HEK293 (cell line): ENCODE results near the gene MARF1.
A peak's percentile ranks its signal among the peaks of the same experiment; 100 is the strongest.
"Not testable (repeated sequence)": the region's sequence is repeated elsewhere in the genome, so short reads cannot be mapped to it uniquely, and the experiment has no call there.

Experiments
- CTCF ChIA-PET: fragments of 350-600 bp; formaldehyde crosslinking; extraction: SDS; loops from one replicate; lab custom pipeline; 2021; ENCODE audit warnings: antibody characterized with exemption; lab: Yijun Ruan, JAX
- POLR2A ChIA-PET: fragments of 300-600 bp; formaldehyde crosslinking; extraction: SDS; loops from one replicate; lab custom pipeline; 2020; ENCODE audit warnings: antibody characterized with exemption, inconsistent platforms; lab: Yijun Ruan, JAX
- H3K27ac ChIP-seq: fragments of 200-500 bp; sonication (Bioruptor generic); 2 replicates; pipeline ENCODE4 v1.5.1; 2014; ENCODE audit warnings: low read depth, low read length, control low read depth, inconsistent platforms; ENCODE audit errors: extremely low read depth
- H3K36me3 ChIP-seq, 2 experiments: fragments of 200-500 bp in 1 of 2; sonication (Bioruptor generic) in 1 of 2; 1 replicate in 1 of 2; 2 replicates in 1 of 2; pipeline ENCODE4 v1.5.1; 2014 to 2017; ENCODE audit warnings: inconsistent platforms in 2 of 2, low read length in 2 of 2; ENCODE audit not compliant: control insufficient read depth in 2 of 2, insufficient read depth in 1 of 2
- H3K4me1 ChIP-seq: fragments of 200-500 bp; sonication (Bioruptor generic); 2 replicates; pipeline ENCODE4 v1.5.1; 2014; ENCODE audit warnings: mild to moderate bottlenecking, low read length, inconsistent platforms; ENCODE audit not compliant: control insufficient read depth, insufficient read depth
- H3K4me3 ChIP-seq: 2 replicates; pipeline ENCODE4 v1.5.1; 2011; ENCODE audit warnings: low read depth, mild to moderate bottlenecking, control low read depth, low read length, moderate library complexity
- H3K9me3 ChIP-seq: fragments of 200-500 bp; sonication (Bioruptor generic); 2 replicates; pipeline ENCODE4 v1.5.1; 2014; ENCODE audit warnings: low read depth, low read length, inconsistent platforms; ENCODE audit not compliant: control insufficient read depth, insufficient read depth
- HOXC10 ChIP-seq: sonication (generic); formaldehyde crosslinking; IDR thresholded peaks from 2 replicates; pipeline ENCODE4 v1.8.1; 2023; ENCODE audit warnings: mild to moderate bottlenecking, missing genetic modification reagents
- KLF16 ChIP-seq: fragments of 450-650 bp; formaldehyde crosslinking; IDR thresholded peaks from 2 replicates; pipeline ENCODE4 v1.5.1; 2017; ENCODE audit warnings: missing biosample characterization, missing genetic modification characterization
- PRDM1 ChIP-seq: fragments of 450-650 bp; formaldehyde crosslinking; IDR thresholded peaks from 2 replicates; pipeline ENCODE4; 2016; ENCODE audit warnings: missing biosample characterization, missing genetic modification characterization
- TRIM28 ChIP-seq: IDR thresholded peaks from 2 replicates; pipeline ENCODE4 v1.6.1; 2011; ENCODE audit warnings: low read length, control low read depth, borderline replicate concordance
- ZEB2 ChIP-seq: fragments of 450-650 bp; formaldehyde crosslinking; IDR thresholded peaks from 2 replicates; pipeline ENCODE4 v1.5.1; 2016; ENCODE audit warnings: missing biosample characterization, missing genetic modification characterization
- ZIC2 ChIP-seq: fragments of 450-650 bp; formaldehyde crosslinking; IDR thresholded peaks from 2 replicates; pipeline ENCODE4 v1.5.1; 2016; ENCODE audit warnings: missing biosample characterization, missing genetic modification characterization
- ZNF112 ChIP-seq: fragments of 450-650 bp; formaldehyde crosslinking; IDR thresholded peaks from 2 replicates; pipeline ENCODE4 v1.5.0; 2017; ENCODE audit warnings: missing biosample characterization, missing genetic modification characterization
- ZNF16 ChIP-seq: fragments of 450-650 bp; formaldehyde crosslinking; IDR thresholded peaks from 2 replicates; pipeline ENCODE4 v1.5.1; 2016; ENCODE audit warnings: low read depth, missing biosample characterization, missing genetic modification characterization
- ZNF175 ChIP-seq: fragments of 450-650 bp; formaldehyde crosslinking; IDR thresholded peaks from 2 replicates; pipeline ENCODE4 v1.5.1; 2016; ENCODE audit warnings: missing biosample characterization, missing genetic modification characterization
- ZNF19 ChIP-seq: fragments of 450-650 bp; formaldehyde crosslinking; IDR thresholded peaks from 2 replicates; pipeline ENCODE4; 2016; ENCODE audit warnings: missing biosample characterization, missing genetic modification characterization, low read depth
- ZNF23 ChIP-seq: fragments of 450-650 bp; formaldehyde crosslinking; IDR thresholded peaks from 2 replicates; pipeline ENCODE4 v1.5.1; 2016; ENCODE audit warnings: missing biosample characterization, missing genetic modification characterization, borderline replicate concordance
- ZNF248 ChIP-seq: fragments of 450-650 bp; formaldehyde crosslinking; IDR thresholded peaks from 2 replicates; pipeline ENCODE4 v1.5.1; 2017; ENCODE audit warnings: missing biosample characterization, missing genetic modification characterization
- ZNF292 ChIP-seq: fragments of 450-650 bp; formaldehyde crosslinking; IDR thresholded peaks from 2 replicates; pipeline ENCODE4 v1.5.1; 2016; ENCODE audit warnings: low read depth, missing biosample characterization, missing genetic modification characterization, borderline replicate concordance
- ZNF394 ChIP-seq: fragments of 450-650 bp; formaldehyde crosslinking; IDR thresholded peaks from 2 replicates; pipeline ENCODE4 v1.5.1; 2016; ENCODE audit warnings: missing biosample characterization, missing genetic modification characterization, mild to moderate bottlenecking, moderate library complexity, borderline replicate concordance
- ZNF48 ChIP-seq: fragments of 450-650 bp; formaldehyde crosslinking; IDR thresholded peaks from 2 replicates; pipeline ENCODE4 v1.5.1; 2016; ENCODE audit warnings: missing biosample characterization, missing genetic modification characterization
- ZNF530 ChIP-seq: fragments of 450-650 bp; formaldehyde crosslinking; IDR thresholded peaks from 2 replicates; pipeline ENCODE4 v1.5.1; 2016; ENCODE audit warnings: low read depth, missing biosample characterization, missing genetic modification characterization
- ZNF621 ChIP-seq: fragments of 450-650 bp; formaldehyde crosslinking; IDR thresholded peaks from 2 replicates; pipeline ENCODE4 v1.5.1; 2017; ENCODE audit warnings: missing biosample characterization, missing genetic modification characterization
- ZNF626 ChIP-seq: fragments of 450-650 bp; sonication (Bioruptor Pico); formaldehyde crosslinking; IDR thresholded peaks from 2 replicates; pipeline ENCODE4 v1.5.1; 2018; ENCODE audit warnings: missing biosample characterization, missing genetic modification characterization, inconsistent platforms
- ZNF768 ChIP-seq: fragments of 450-650 bp; formaldehyde crosslinking; IDR thresholded peaks from 2 replicates; pipeline ENCODE4 v1.5.1; 2018; ENCODE audit warnings: missing biosample characterization, mild to moderate bottlenecking, missing genetic modification characterization
- ZNF792 ChIP-seq: fragments of 450-650 bp; formaldehyde crosslinking; IDR thresholded peaks from 2 replicates; pipeline ENCODE4 v1.5.1; 2016; ENCODE audit warnings: missing biosample characterization, missing genetic modification characterization
- TF ChIP-seq, protein P1 (sequence below): fragments of 450-650 bp; formaldehyde crosslinking; IDR thresholded peaks from 2 replicates; pipeline ENCODE4 v1.5.1; 2016; ENCODE audit warnings: missing biosample characterization, missing genetic modification characterization, borderline replicate concordance

Gene MARF1

DNA sequence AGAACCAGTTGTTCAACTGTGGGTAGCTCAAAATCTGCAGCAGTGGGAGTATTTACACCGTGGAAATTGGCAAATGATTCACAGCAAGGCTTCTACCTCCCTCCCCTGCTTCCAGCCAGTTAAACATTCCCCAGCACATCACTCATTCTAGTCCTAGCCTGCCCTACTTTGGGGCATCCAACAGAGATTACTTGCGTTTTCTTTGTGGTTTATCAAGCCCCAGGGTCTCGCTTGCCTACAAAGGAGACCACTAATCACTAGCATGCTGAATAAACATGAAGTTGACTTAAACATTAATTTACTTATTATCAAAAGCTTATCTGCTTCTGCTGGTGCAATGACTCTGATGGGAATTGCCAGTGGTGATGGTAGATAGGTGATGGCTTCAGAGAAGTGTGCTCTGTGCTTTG lies 94.5 kb downstream of the MARF1 start:
- TF ChIP-seq ZNF112 (tag by site-specific recombination): peak; percentile 68
- no peak for TF ChIP-seq HOXC10 (CRISPR knock-in tag)
- peak; percentile 17; the same call in 1 of the 2 replicates for TF ChIP-seq ZIC2 (tag by site-specific recombination)
- TF ChIP-seq PRDM1 (tag by site-specific recombination): no peak
- TF ChIP-seq, all 188 proteins: peak for 2
- no peaks in the 10 kb centered on the region for H3K36me3 ChIP-seq
- H3K4me3 ChIP-seq: no peak overlapping the region
- CTCF ChIA-PET: interaction anchor here (0.6 to 1.0 kb wide), 5 partner anchors 9 to 159 kb away, joined by 3 to 4 read pairs (median 3); no protein-coding TSS in a partner anchor
- H3K4me1 ChIP-seq: no peaks in the 10 kb centered on the region
- POLR2A ChIA-PET: interaction anchor here (0.7 kb wide), 1 partner anchor 98 kb away, joined by 3 read pairs; no protein-coding TSS in a partner anchor
- no peaks in the 10 kb centered on the region for H3K9me3 ChIP-seq
- no peak overlapping the region for H3K27ac ChIP-seq

DNA sequence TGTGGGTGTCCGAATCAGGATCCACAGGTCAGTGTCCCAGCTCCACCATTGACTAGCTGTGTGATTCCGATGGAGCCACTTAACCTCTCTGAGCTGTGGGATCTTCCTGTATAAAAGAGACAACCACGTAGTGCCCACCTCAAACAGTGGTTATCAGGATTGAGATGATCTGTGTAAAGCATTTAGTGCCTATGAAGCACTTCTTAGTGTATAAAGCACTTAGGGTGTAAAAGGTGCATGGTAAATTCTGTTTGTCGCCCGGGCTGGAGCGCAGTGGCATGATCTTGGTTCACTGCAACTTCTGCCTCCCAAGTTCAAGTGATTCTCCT lies 95.2 kb downstream of the MARF1 start:
- ChIA-PET POLR2A (no interaction called here), CTCF (interaction anchor here (0.6 to 1.0 kb wide), 4 partner anchors 9 to 160 kb away, joined by 3 to 4 read pairs (median 4); no protein-coding TSS in a partner anchor)
- Histone ChIP-seq H3K27ac (no peak overlapping the region), H3K4me3 (no peak overlapping the region), H3K4me1 (no peaks in the 10 kb centered on the region), H3K36me3 (no peaks in the 10 kb centered on the region), H3K9me3 (no peaks in the 10 kb centered on the region)
- TF ChIP-seq ZNF768 (0 out of 2 replicates have a peak, but pooled peaks have one; percentile 7), ZEB2 (no peak), KLF16 (tag by site-specific recombination) (no peak)

DNA sequence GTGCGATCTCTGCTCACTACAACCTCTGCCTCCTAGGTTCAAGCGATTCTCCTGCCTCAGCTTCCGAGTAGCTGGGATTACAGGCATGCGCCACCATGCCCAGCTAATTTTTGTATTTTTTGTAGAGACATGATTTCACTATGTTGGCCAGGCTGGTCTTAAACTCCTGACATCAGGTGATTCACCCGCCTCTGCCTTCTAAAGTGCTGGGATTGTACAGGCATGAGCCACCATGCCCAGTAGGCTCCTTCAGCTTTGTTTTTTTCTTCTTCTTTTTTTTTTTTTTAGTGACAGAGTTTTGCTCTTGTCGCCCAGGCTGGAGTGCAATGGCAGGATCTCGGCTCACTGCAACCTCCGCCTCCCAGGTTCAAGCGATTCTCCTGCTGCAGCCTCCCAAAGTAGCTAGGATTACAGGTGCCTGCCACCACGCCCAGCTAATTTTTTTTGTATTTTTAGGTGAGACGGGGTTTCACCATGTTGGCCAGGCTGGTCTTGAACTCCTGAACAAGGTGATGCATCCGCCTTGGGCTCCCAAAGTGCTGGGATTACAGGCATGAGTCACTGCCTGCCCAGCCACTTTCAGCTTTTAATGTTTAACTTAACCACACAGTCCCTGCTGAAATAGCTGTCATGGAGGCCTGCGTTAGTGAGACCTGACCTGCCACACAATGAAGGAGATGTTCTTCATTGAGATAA lies 95.7 kb downstream of the MARF1 start:
- H3K36me3 ChIP-seq, H3K4me1 ChIP-seq, CTCF ChIA-PET, H3K9me3 ChIP-seq, H3K27ac ChIP-seq, POLR2A ChIA-PET, H3K4me3 ChIP-seq: not testable (repeated sequence)

DNA sequence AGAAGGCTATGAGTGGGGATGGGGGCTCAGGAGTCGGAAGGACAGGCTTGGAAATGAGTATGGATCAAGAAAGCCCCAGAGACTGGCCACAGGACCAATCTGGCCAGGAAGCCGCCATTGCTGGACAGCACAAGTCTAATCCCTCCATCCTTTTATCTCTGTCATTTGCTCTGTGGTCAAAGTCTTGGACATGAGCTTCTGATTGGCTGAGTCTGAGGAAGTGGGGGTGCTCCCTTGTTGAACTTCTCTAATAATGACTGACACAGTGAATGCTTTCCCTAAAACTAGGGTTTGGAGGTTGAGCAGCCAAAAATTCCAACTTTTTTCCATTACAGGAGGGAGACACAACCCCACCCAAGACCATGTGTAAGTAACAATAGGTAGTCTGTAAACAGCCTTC lies 97.4 kb downstream of the MARF1 start:
- ChIA-PET POLR2A (no interaction called here), CTCF (no interaction called here)
- Histone ChIP-seq H3K36me3 (no peaks in the 10 kb centered on the region), H3K27ac (no peak overlapping the region), H3K4me1 (no peaks in the 10 kb centered on the region), H3K9me3 (no peaks in the 10 kb centered on the region)
- TF ChIP-seq TRIM28 (no peak), ZNF16 (tag by site-specific recombination) (no peak), ZNF394 (tag by site-specific recombination) (no peak), ZNF248 (tag by site-specific recombination) (no peak), ZNF19 (tag by site-specific recombination) (no peak), ZNF292 (tag by site-specific recombination) (no peak), ZNF792 (tag by site-specific recombination) (no peak), ZNF621 (no peak), ZNF48 (tag by site-specific recombination) (no peak), ZNF626 (tag by site-specific recombination) (no peak), ZNF23 (no peak), ZNF175 (tag by site-specific recombination) (no peak), ZNF530 (tag by site-specific recombination) (no peak)
- TF ChIP-seq, protein P1, sequence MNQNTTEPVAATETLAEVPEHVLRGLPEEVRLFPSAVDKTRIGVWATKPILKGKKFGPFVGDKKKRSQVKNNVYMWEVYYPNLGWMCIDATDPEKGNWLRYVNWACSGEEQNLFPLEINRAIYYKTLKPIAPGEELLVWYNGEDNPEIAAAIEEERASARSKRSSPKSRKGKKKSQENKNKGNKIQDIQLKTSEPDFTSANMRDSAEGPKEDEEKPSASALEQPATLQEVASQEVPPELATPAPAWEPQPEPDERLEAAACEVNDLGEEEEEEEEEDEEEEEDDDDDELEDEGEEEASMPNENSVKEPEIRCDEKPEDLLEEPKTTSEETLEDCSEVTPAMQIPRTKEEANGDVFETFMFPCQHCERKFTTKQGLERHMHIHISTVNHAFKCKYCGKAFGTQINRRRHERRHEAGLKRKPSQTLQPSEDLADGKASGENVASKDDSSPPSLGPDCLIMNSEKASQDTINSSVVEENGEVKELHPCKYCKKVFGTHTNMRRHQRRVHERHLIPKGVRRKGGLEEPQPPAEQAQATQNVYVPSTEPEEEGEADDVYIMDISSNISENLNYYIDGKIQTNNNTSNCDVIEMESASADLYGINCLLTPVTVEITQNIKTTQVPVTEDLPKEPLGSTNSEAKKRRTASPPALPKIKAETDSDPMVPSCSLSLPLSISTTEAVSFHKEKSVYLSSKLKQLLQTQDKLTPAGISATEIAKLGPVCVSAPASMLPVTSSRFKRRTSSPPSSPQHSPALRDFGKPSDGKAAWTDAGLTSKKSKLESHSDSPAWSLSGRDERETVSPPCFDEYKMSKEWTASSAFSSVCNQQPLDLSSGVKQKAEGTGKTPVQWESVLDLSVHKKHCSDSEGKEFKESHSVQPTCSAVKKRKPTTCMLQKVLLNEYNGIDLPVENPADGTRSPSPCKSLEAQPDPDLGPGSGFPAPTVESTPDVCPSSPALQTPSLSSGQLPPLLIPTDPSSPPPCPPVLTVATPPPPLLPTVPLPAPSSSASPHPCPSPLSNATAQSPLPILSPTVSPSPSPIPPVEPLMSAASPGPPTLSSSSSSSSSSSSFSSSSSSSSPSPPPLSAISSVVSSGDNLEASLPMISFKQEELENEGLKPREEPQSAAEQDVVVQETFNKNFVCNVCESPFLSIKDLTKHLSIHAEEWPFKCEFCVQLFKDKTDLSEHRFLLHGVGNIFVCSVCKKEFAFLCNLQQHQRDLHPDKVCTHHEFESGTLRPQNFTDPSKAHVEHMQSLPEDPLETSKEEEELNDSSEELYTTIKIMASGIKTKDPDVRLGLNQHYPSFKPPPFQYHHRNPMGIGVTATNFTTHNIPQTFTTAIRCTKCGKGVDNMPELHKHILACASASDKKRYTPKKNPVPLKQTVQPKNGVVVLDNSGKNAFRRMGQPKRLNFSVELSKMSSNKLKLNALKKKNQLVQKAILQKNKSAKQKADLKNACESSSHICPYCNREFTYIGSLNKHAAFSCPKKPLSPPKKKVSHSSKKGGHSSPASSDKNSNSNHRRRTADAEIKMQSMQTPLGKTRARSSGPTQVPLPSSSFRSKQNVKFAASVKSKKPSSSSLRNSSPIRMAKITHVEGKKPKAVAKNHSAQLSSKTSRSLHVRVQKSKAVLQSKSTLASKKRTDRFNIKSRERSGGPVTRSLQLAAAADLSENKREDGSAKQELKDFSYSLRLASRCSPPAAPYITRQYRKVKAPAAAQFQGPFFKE (tag by site-specific recombination): no peak
- TF ChIP-seq, all 188 proteins: peak for 0
- no peak overlapping the region for H3K4me3 ChIP-seq
